HG03460 (cell line): Measurements from ENCODE around the gene PRR14.

Source experiments
- ATAC-seq: cut with Tn5 transposase; IDR thresholded peaks from one replicate; pipeline ENCODE4 v1.9.1; 2021; ENCODE audit not compliant: unreplicated experiment

The PRR14 gene

DNA sequence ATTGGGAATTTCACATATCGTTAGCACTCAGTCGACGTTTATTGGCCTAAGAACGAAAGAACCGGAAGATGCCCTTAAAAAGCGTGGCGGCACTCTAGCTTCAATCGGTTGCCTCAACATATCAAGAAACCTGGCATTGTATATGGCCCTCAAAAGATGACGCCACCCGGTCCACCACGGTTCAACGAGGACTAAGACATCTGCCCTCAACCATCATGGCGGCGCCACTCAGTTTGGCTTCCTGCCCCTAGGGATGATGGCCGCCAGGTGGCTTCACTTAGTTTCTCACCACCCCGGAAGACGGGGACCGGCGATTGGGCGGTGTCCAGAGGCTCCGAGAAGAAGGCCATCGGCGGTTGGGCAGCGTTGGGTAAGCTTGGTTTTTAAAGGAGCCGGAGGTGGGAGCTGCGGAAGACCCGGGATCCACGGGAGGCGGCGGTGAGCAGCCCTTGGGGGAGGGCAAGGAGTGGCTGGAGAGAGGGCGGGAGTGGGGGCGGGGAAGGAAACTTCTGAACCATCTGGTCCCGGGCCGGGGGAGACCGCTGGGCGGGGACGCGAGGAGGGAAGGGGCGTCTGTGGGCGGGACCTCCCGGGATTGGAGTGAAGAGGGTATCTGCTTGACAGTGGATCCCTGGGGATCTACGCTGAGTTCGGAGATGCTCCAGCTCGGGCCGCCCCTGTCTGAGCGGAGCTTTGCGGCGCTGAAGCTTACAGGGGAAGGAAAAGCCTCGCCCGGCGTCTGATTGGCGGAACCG, at the start of gene PRR14:
TSS of gene PRR14 (plus strand) at position 592 of the 755 bp plus-strand sequence. CDS start 686 bp downstream, outside the sequence.
- peak; percentile 70 for ATAC-seq

- no peak for ATAC-seq
Observed at GRCh38 chr16:30601966-30602365, 48.8 kb upstream of the PRR14 start.

DNA sequence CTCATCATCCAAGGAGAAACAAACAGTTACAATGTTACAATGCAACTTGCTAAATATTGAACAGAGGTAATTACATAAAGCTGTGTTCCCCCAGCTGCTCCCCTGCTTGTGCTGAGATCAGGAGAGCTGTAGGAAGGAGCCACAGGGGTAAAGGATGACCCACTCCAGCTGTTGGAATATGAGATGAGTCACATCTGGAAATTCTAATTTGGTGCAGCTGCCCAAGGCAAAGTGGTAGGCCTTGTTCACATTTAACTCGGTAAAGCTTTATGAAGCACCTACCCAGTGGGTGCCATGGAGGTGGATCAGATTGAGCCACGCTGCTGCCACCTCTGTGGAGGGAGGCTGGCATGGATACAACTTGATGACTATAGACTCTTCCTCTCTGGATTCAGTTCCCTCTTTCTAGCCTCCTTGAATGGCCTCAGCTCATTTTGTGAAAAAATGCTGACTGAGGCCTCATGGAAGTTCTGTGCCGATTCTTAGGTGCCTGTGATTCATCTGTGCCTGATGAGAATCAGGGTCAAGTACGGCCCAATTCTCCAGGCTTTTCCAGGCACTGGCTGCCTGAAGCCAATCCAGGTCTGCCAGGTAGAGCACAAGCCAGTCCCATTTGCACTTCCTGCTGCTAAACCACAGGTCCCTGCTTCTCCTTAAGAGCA, 48.0 kb upstream of the PRR14 start:
- ATAC-seq, result no peak

GRCh38 chr16:30603945-30604315, 46.8 kb upstream of the PRR14 start:
- no peak for ATAC-seq

DNA sequence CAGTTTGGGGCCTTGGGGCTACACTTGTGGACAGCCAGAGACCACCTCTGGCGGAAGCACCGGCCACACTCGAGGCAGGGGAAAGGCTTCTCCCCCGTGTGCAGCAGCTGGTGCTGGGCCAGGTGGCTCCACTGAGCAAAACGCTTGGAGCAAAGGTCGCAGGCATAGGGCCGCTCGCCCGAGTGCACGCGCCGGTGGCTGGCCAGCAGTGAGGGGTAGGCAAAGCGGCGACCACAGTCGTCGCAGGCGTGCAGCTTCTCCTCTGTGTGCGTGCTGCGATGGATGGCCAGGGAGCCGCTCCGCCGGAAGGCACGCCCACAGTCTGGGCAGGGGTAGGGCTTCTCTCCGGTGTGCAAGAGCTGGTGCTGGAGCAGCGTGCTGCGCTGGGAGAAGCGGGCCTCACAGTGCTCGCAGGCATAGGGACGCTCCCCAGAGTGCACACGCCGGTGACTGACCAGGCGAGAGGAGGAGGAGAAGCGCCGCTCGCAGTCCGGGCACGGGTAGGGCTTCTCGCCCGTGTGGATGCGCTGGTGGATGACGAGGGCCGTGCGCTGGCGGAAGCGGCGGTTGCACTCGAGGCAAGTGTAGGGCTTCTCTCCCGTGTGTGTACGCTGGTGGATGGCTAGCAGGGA, 46.3 kb upstream of the PRR14 start:
- no peak for ATAC-seq

- no peak for ATAC-seq
Observed at GRCh38 chr16:30605158-30605557, 45.6 kb upstream of the PRR14 start.

GRCh38 chr16:30606004-30606403, 44.8 kb upstream of the PRR14 start:
- ATAC-seq, result no peak

DNA sequence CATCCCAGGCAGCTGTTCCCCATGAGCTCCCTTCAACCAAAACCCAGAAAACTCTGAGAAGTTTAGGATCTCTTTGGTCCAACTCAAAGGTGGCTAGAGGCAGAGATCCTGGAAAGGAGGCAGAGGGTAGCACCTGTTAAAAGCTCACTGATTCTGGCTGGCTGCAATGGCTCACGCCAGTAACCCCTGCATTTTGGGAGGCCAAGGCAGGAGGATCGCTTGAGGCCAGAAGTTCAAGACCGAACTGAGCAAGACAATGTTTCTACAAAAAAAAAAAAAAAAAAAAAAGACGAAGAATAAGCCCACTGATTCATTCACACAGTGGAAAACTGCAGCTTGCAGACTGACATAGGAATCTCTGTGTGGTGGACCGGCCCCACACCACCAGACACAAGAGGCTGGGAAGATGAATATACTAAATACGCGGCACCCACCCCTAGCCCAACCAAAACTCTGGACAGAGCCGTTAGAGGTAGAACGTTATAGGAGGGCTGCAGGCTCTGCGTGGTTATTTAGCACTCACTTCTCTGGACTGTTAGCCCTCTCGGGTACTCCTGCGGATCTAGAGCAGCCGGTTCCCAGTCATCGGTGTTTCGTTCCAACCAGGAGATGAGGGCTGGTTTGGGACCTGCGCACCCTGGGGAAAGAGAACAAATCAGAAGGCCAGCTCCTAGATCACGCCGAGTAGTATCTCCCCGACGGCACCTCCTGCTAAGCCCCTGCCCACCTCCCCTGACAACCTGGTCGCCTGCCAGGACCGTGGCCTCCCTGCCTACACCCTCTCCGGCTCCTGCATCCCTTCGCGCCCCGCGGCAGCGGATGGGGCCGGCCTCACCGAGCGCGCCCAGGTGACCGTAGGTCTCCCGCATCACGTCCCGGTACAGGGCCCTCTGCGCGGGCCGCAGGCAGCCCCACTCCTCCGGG, 41.5 kb upstream of the PRR14 start:
- ATAC-seq, result peak; percentile 41

GRCh38 chr16:30609926-30610839, 40.6 kb upstream of the PRR14 start, which contains the start of gene ZNF689:
Gene ZNF689, minus strand, starts transcription at chr16:30610389. Its CDS starts 348 bp downstream, at chr16:30610041.
- ATAC-seq, result peak; percentile 85

- ATAC-seq, result no peak
Observed at GRCh38 chr16:30615358-30616091, 35.2 kb upstream of the PRR14 start.

DNA sequence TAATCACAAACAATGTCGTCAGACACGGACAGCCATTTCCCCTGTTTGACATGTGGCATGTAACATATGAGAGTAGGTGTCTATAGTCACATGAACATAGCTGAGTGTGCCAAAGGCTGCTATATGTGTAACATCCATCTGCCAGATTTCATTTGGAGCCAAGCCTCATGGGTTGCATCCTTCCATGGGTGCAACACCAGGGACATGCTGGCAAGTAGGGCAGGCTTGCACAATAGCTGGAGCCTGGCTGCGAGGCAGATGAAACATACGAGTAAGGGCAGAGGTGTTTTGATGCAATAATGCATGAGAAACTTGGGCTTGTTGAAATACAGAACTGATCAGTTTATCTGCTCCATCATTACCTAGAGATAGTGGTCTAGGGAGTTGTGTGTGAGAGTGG, 31.6 kb upstream of the PRR14 start:
- no peak for ATAC-seq

DNA sequence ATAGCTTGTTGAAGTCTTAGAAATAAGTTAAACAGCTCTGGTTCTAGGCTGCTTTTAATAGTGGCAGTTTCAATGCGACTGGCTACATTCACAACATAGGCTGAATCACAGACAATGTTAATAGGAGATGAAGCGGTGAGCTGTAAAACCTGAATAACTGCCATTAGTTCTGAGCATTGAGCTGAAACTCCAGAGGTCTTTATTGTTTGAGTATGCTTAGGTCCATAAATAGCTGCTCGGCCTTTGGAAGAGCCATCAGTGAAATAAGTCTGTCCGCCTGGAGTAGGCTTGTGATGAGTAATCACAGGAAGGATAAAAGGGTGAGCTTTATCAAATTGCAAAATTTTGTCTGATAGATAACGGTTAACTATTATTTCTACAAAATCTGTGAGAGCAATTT, 31.1 kb upstream of the PRR14 start:
- no peak for ATAC-seq

- ATAC-seq, result no peak
Observed at GRCh38 chr16:30620169-30620568, 30.6 kb upstream of the PRR14 start.

GRCh38 chr16:30621765-30622164, 29.0 kb upstream of the PRR14 start:
- ATAC-seq, result no peak

DNA sequence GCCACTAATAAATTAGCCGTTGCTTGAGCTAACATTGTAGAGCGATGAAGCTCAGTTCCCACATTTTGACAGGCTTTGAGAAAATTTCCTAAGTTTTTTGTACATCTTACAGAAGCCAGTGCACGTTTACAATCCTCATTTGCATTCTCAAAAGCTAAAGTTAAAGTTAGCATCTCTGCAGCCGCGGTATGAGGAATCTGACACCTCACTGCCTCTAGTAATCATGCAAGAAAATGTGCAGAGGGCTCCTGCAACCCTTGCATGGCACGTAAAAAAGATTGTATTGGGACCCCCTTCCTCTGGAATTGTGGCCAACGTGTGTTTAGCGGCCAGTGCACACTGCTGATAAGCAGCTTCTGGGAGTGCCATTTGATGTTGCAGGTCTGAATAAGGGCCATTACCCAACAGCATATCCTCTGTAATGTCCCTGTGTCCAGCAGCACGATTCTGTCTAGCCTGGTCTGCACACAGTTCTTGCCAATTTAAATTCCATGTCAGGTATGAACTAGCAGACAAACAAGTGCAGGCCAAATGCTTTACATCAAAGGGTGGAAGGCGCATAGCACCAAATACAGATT, 28.2 kb upstream of the PRR14 start:
- no peak for ATAC-seq

DNA sequence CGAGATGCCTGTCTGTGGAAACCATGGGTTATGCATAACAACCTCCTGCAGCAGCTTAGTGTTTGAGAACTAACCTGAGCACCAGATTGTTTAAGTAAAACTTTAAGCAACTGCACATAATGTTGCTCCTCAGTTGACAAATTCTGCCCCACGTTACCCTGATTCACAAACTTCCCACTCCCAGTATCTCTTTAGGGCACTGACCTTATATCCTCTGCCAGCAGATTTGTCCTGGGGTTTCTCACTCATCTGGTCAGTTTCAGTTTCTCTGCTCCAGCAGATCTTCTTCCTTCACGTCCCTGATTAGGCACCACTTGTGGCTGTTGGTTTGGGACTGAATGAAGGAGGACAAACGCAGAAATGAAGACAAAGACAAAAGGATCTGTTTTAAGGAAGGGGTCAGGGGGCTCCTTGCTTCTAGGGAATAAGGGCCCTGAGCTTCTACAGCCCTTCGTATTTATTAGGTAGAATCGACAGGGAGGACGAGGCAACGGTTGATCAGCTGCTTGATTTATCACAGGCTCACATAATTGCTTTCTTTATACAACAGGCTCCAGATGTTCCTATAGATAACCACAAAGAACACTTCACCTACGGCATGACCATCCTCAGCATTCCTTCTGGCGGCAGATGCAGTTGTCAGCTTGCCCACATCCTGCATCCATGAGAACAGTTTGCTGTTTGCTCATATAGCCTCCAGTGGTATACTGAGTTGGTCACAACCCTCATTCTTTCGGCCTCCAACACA, 27.1 kb upstream of the PRR14 start:
- no peak for ATAC-seq

DNA sequence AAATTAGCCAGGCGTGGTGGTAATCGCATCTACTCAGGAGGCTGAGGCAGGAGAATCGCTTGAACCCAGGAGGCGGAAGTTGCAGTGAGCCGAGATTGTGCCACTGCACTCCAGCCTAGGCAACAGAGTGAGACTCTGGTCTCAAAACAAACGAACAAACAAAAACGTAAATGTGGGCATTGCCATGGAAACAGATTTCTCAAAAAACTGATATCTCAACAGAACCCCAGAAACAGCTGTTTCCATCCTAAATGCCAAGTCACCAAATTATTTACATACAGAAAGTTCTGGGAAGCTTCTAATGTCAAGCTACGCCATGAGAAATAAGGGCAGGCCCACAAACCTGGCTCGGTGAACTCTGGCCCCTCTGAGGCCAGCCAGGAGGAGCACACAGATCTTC, 24.5 kb upstream of the PRR14 start:
- ATAC-seq, result no peak
